Stimulated activated CD8-positive, alpha-beta memory T cell treated with anti-CD3 and anti-CD28 coated beads, Interleukin-15, amount 100 ng/mL, for 1 hour (primary cell): Measurements from ENCODE around the gene RFNG.
"Not testable (repeated sequence)": the region's sequence is repeated elsewhere in the genome, so short reads cannot be mapped to it uniquely, and the experiment has no call there.

Experiments used
- DNase-seq: peaks from one replicate; pipeline ENCODE4 v3.0.0-alpha.2; 2020; ENCODE audit warnings: low read depth

RFNG gene

GRCh38 chr17:82042649-82043048, 9.0 kb downstream of the RFNG start:
- no peak for DNase-seq

- no peak for DNase-seq
Observed at GRCh38 chr17:82041144-82041814, 10.3 kb downstream of the RFNG start.

- no peak for DNase-seq
Observed at GRCh38 chr17:82039695-82040299, 11.8 kb downstream of the RFNG start.

DNA sequence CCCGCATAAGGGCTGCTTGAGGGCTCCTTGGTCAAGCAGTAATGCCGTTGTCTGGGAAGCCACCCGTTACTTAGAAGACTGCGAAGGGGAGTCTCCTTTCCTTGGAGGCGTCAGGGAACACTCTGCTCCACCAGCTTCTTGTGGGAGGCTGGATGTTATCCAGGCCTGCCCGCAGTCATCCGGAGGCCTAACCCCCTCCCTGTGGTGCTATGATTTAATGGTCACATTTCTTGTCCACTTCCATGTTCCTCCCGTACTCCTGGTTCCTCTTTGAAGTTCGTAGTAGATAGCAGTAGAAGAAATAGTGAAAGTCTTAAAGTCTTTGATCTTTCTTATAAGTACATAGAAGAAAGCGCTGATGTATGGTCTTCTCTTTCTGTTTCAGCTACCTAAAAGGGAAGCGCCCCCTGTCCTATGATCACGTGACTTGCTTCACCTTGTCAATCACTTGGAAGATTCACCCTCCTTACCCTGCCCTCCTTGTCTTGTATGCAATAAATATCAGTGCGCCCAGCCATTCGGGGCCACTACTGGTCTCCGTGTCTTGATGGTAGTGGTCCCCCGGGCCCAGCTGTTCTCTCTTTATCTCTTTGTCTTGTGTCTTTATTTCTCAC, 12.7 kb downstream of the RFNG start:
- not testable (repeated sequence) for DNase-seq

GRCh38 chr17:82037889-82038195, 13.8 kb downstream of the RFNG start:
- no peak for DNase-seq

DNA sequence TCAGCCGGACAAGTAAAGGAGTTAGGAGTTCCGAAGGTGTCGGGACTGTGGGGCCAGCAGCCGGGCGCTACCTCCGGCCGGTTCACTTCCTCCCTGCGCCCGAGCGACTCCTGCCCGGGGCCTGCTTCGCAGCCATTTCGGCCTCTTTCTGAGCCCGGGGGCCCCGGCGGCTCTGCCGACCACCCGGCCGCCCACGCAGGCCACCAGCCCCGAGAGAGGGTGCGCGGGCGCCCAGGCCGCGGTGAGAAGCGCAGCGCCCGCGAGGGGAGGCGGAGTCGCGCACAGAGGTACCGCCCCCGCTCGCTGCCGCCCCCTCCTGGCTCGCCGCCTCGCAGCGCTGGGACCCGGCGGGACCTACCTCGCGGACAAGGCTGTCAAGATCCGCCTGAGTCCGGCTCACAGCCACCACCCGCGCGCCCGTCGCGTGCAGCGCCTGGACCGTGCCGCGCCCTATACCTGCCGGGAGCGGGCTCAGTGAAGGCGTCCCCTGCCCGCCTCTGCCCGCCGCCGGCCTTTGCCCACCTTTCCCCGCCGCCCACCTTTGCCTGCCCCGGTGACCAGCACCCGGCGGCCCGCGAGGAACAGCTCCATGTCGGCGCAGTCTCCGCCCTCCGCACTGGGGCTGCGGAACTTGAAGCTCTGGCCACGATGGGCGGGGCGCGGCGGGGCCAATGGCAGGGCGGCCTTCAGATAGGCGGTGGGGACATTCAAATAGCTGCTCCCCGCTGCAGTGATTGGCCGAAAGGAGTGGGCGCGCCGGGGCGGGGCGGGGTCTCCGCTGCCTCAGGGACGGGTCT, 14.3 kb downstream of the RFNG start, which contains the start of gene DCXR:
DCXR (minus strand) TSS at position 606 of the 797 bp plus-strand sequence; CDS start at position 591, 15 bp downstream.
- peak; percentile 90 for DNase-seq

DNA sequence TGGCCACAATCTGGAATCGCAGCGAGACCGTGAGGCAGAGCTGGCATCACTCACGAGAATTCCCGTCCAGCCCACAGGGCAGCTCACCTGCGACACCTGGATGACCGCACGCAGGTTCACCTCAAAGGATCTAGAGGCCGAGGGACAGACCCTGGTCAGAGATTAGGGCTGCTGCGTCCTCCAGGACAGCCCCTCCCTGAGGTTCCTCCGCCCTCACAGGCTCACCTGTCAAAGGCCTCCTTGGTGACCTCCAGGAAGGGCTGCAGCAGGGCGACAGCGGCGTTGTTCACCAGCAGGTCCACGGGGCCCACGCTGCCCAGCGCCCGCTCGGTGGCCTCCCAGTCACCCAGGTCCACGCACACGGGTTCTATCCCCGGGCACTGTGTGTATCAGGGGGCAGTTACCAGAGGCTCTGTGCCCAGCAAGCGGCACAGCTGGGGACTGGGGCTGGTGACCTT, 14.9 kb downstream of the RFNG start:
- DNase-seq = no peak

DNA sequence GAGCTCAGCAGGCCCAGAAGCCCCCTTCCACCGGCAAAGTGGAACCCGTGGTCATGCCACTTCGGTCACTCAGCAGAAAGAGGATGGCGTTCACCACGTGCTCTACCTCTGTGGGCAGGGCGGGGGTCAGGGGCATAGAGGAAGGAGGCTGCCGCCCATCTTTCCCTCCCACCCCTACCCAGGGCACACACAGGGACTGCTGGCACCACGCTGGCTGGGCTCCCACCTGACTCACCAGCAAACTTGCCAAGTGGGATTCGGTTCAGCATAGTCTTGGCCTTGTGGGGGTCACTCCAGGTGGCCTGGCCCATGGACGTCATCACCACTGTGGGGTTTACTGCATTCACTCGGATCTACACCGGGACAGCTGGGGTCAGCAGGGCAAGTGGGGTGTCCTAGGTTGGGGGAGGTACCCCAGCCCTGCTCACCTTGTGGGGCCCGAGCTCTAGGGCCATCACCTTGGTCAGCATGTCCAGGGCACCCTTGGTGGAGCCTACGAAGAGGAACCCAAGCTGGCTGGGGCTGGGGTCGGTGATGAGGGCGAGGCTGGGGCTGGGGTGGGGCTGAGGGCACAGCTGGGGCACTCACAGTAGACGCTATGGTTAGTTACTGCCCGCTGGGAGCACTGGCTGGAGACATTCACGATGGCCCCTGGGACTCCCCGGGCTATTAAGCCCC, 15.5 kb downstream of the RFNG start:
- no peak for DNase-seq

- DNase-seq = no peak
Observed at GRCh38 chr17:82035488-82035887, 16.1 kb downstream of the RFNG start.

- no peak for DNase-seq
Observed at GRCh38 chr17:82034371-82035011, 17.1 kb downstream of the RFNG start.

GRCh38 chr17:82033359-82034085, 18.1 kb downstream of the RFNG start:
- no peak for DNase-seq

GRCh38 chr17:82031885-82032627, 19.6 kb downstream of the RFNG start:
- DNase-seq = no peak

GRCh38 chr17:82031303-82031884, 20.2 kb downstream of the RFNG start, which contains the start of gene RAC3:
Gene RAC3 (plus strand): TSS chr17:82031678. CDS start chr17:82031762, 84 bp downstream.
- no peak for DNase-seq

- peak; percentile 60 for DNase-seq
Observed at GRCh38 chr17:82030470-82031302, 20.9 kb downstream of the RFNG start.

DNA sequence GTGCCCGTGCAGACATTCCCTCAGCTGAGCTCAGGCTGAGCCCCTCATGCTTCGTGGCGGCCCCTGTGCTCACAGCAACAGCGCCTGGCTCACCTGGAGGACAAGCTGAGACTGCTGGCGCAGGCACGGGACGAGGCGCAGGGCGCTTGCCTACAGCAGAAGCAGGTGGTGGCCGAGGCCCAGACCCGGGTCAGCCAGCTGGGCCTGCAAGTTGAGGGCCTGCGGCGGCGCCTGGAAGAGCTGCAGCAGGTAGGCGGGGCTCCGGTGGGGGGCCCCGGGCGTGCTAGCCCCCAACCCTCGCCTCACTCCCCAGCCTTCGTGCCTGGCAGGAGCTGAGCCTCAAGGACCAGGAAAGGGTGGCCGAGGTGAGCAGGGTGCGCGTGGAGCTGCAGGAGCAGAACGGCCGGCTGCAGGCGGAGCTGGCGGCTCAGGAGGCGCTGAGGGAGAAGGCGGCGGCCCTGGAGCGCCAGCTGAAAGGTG, 21.6 kb downstream of the RFNG start:
- no peak for DNase-seq

GRCh38 chr17:82029391-82029790, 22.2 kb downstream of the RFNG start:
- no peak for DNase-seq

GRCh38 chr17:82028966-82029365, 22.6 kb downstream of the RFNG start:
- DNase-seq = no peak

GRCh38 chr17:82028246-82028645, 23.4 kb downstream of the RFNG start:
- no peak for DNase-seq
